Measurements from ENCODE around the gene HIRA. TPM values are rescaled to one million over a fixed set of nuclear protein-coding genes. Genes with fewer than 3 reads are reported as not detected.

Gene HIRA
- total and polyA plus RNA-seq, 4 donors = 4.1 to 32.5 (median 23.0) TPM

DNA sequence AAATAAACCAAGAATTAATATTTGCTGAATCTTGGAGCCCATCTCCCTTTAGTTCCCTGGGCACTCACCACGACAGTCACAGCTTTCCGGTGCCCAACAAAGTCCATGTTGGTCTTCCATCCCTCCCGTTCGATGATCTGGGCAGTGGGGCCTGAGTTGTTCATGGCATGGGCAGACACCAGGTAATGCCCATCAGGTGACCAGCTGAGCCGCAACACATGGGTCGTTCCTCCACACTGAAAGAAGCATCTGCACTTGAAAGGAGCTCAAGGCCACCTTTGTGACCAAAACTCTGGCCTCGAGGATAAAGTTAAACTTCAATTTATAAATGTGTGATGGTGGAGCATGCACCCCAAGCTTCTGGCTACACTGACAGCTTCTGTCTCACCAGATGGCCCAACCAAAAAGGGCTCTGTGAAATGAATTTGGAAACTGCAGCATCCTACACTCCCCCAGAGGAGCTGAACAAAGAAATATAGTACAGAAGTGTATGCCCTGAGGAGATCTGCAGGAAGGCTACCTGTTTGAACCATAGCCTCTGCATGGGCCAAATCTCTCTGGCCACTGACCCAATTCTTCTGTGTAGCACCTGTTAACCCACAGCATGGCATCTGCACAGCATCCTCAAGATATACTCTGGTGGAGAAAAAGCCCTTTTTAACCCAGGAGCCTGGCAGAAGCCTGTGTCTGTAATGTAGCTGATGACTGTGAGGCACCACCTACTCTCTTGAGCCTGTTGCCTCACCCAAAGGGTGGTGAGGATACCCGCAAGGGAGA lies 37.1 kb downstream of the HIRA start:
- Histone ChIP-seq H3K27me3 (ENCODE audit: control insufficient read depth in 4 of 4, insufficient read depth in 4 of 4, low read length in 3 of 4) (no peaks in the 10 kb centered on the region), H3K36me3 (ENCODE audit: control insufficient read depth in 4 of 4, insufficient read depth in 3 of 4, low read depth in 1 of 4, low read length in 3 of 4) (peaks cover 33 to 81% (median 68%) of the 10 kb centered on the region in 4 donors), H3K4me3 (ENCODE audit: low read depth in 1 of 3, low read length in 3 of 3) (no peak overlapping the region), H3K9me3 (ENCODE audit: control insufficient read depth in 4 of 4, low read length in 3 of 4) (no peaks in the 10 kb centered on the region), H3K9ac (ENCODE audit: low read depth in 1 of 2, low read length in 2 of 2) (no peak overlapping the region), H3K27ac (ENCODE audit: low read depth in 1 of 2, low read length in 2 of 2) (no peak overlapping the region), H3K4me1 (ENCODE audit: control insufficient read depth in 4 of 4, insufficient read depth in 4 of 4, low read length in 3 of 4) (peaks cover 0 to 4% (median 0%) of the 10 kb centered on the region in 4 donors)
- WGBS = 96% methylated on average over 8 of the region's 8 CpGs
- no peak for DNase-seq (ENCODE audit: low spot score)
- TF ChIP-seq RAD21 (IDR thresholded peaks at IDR 0.05) = no peak
- TF ChIP-seq HNF4G (IDR thresholded peaks at IDR 0.05) = no peak
- TF ChIP-seq, protein P1, sequence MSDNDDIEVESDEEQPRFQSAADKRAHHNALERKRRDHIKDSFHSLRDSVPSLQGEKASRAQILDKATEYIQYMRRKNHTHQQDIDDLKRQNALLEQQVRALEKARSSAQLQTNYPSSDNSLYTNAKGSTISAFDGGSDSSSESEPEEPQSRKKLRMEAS (IDR thresholded peaks at IDR 0.05) = no peak
- TF ChIP-seq, protein P2, sequence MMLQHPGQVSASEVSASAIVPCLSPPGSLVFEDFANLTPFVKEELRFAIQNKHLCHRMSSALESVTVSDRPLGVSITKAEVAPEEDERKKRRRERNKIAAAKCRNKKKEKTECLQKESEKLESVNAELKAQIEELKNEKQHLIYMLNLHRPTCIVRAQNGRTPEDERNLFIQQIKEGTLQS (IDR thresholded peaks at IDR 0.05) = no peak
- no peak for TF ChIP-seq HNF4A (conservative IDR thresholded peaks at IDR 0.05)
- no peak for TF ChIP-seq TAF1 (conservative IDR thresholded peaks at IDR 0.05)
- TF ChIP-seq GABPA (IDR thresholded peaks at IDR 0.05 in 1 of 2, conservative IDR thresholded peaks at IDR 0.05 in 1 of 2) = no peak
- no peak for TF ChIP-seq EGR1 (IDR thresholded peaks at IDR 0.05; ENCODE audit: low read depth in 2 of 2)
- no peak for TF ChIP-seq ZBTB33 (IDR thresholded peaks at IDR 0.05)
- no peak for TF ChIP-seq FOXA2 (IDR thresholded peaks at IDR 0.05)
- TF ChIP-seq RXRA (IDR thresholded peaks at IDR 0.05) = no peak
- no peak for TF ChIP-seq NR2F2 (IDR thresholded peaks at IDR 0.05)
- no peak for TF ChIP-seq JUND (IDR thresholded peaks at IDR 0.05)
- no peak for TF ChIP-seq CTCF (IDR thresholded peaks at IDR 0.05; ENCODE audit: low read depth, low read length, missing input control)
- no peak for TF ChIP-seq REST (IDR thresholded peaks at IDR 0.05)
